ENCODE measurements around the gene PSEN2.

GRCh38 chr1:226903819-226904716 lies 33.7 kb downstream of the PSEN2 start:
- TF ChIP-seq POLR2A (IDR thresholded peaks at IDR 0.05) (no peak), CTCF (IDR thresholded peaks at IDR 0.05) (no peak)
